Measurements from ENCODE around the gene HS6ST3.

DNA sequence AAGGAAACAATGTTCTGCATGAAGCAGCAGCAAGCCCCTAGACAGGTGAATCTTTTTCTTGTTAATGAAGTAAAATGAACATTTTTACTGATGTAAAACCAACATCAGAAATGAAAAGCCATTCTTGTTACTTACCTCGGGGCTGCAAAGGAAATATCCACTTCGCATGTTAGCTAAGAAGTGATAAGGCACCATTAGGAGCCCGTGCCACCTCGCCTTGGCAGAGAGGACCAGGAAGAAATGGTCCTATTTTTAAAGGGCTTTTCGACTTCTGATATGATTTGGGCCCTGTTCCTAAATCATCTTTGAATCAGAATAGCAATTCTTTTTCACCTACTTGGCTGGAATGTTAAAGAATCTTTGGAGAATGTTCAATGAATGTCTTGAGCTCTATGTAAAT is 721.1 kb downstream of the HS6ST3 start:
- no peak for TF ChIP-seq POLR2A (IDR thresholded peaks at IDR 0.05)
- TF ChIP-seq, protein P1, sequence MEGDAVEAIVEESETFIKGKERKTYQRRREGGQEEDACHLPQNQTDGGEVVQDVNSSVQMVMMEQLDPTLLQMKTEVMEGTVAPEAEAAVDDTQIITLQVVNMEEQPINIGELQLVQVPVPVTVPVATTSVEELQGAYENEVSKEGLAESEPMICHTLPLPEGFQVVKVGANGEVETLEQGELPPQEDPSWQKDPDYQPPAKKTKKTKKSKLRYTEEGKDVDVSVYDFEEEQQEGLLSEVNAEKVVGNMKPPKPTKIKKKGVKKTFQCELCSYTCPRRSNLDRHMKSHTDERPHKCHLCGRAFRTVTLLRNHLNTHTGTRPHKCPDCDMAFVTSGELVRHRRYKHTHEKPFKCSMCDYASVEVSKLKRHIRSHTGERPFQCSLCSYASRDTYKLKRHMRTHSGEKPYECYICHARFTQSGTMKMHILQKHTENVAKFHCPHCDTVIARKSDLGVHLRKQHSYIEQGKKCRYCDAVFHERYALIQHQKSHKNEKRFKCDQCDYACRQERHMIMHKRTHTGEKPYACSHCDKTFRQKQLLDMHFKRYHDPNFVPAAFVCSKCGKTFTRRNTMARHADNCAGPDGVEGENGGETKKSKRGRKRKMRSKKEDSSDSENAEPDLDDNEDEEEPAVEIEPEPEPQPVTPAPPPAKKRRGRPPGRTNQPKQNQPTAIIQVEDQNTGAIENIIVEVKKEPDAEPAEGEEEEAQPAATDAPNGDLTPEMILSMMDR (IDR thresholded peaks at IDR 0.05 in 8 of 11, conservative IDR thresholded peaks at IDR 0.05 in 3 of 11), result no peak

Measured in spleen (tissue), 7 donors.